ENCODE data around the gene TOPBP1. TPM values are rescaled to one million over a fixed set of nuclear protein-coding genes. Genes with fewer than 3 reads are reported as not detected.

TOPBP1 gene
- total and polyA plus RNA-seq, 8 donors = 5.5 to 78.1 (median 43.0) TPM

- intact Hi-C loops (cut with DNase I; ENCODE audit: low total_unique reads) = no loop called here
- no peak for DNase-seq
- no peaks in the 10 kb centered on the region for H3K27me3 ChIP-seq
- H3K9me3 ChIP-seq = no peaks in the 10 kb centered on the region
- no peak for TF ChIP-seq EP300 (IDR thresholded peaks at IDR 0.05)
- TF ChIP-seq CTCF (IDR thresholded peaks at IDR 0.05) = no peak
- TF ChIP-seq POLR2A (IDR thresholded peaks at IDR 0.05) = no peak
- no peak for TF ChIP-seq POLR2AphosphoS5 (IDR thresholded peaks at IDR 0.05)
- H3K36me3 ChIP-seq = peaks cover 0 to 26% (median 16%) of the 10 kb centered on the region in 4 donors
- no peak overlapping the region for H3K27ac ChIP-seq
- H3K4me3 ChIP-seq = no peak overlapping the region
- H3K4me1 ChIP-seq = no peaks in the 10 kb centered on the region
- 76 to 89% (median 80%) methylated on average over 3 of the region's 3 CpGs for WGBS, 5 donors
These were observed 63.3 kb downstream of the TOPBP1 start for GRCh38 chr3:133598405-133598804.

GRCh38 chr3:133595341-133595740 lies 66.4 kb downstream of the TOPBP1 start:
- H3K27ac ChIP-seq = no peak overlapping the region
- no peak for DNase-seq
- 54 to 69% (median 67%) methylated on average over 1 of the region's 1 CpG for WGBS, 5 donors
- no peaks in the 10 kb centered on the region for H3K4me1 ChIP-seq
- H3K27me3 ChIP-seq = no peaks in the 10 kb centered on the region
- H3K9me3 ChIP-seq = no peaks in the 10 kb centered on the region
- H3K36me3 ChIP-seq = peaks cover 0 to 11% (median 9%) of the 10 kb centered on the region in 4 donors
- no peak for TF ChIP-seq CTCF (IDR thresholded peaks at IDR 0.05)
- no peak overlapping the region for H3K4me3 ChIP-seq
- intact Hi-C loops (cut with DNase I; ENCODE audit: low total_unique reads) = no loop called here

- Histone ChIP-seq H3K4me3 (no peak overlapping the region), H3K9me3 (no peaks in the 10 kb centered on the region), H3K27me3 (no peaks in the 10 kb centered on the region), H3K27ac (no peak overlapping the region), H3K36me3 (peaks cover 19 to 22% (median 20%) of the 10 kb centered on the region in 4 donors), H3K4me1 (peaks cover 0 to 9% (median 2%) of the 10 kb centered on the region in 4 donors)
- DNase-seq = no peak
- no peak for TF ChIP-seq POLR2A (IDR thresholded peaks at IDR 0.05)
- no peak for TF ChIP-seq CTCF (IDR thresholded peaks at IDR 0.05)
- TF ChIP-seq EP300 (IDR thresholded peaks at IDR 0.05) = no peak
- TF ChIP-seq POLR2AphosphoS5 (IDR thresholded peaks at IDR 0.05) = no peak
- intact Hi-C loops (cut with DNase I; ENCODE audit: low total_unique reads) = no loop called here
- 68 to 80% (median 71%) methylated on average over 2 of the region's 2 CpGs for WGBS, 5 donors
These were observed 68.5 kb downstream of the TOPBP1 start for GRCh38 chr3:133593243-133593642.

GRCh38 chr3:133592843-133593242 lies 68.9 kb downstream of the TOPBP1 start:
- H3K4me1 ChIP-seq = peaks cover 0 to 13% (median 4%) of the 10 kb centered on the region in 4 donors
- peaks cover 20 to 26% (median 22%) of the 10 kb centered on the region in 4 donors for H3K36me3 ChIP-seq
- H3K27me3 ChIP-seq = no peaks in the 10 kb centered on the region
- 84 to 96% (median 90%) methylated on average over 5 of the region's 5 CpGs for WGBS, 5 donors
- no peak for DNase-seq
- no peak overlapping the region for H3K27ac ChIP-seq
- no peak overlapping the region for H3K4me3 ChIP-seq
- H3K9me3 ChIP-seq = no peaks in the 10 kb centered on the region
- TF ChIP-seq CTCF (IDR thresholded peaks at IDR 0.05) (no peak), POLR2AphosphoS5 (IDR thresholded peaks at IDR 0.05) (no peak), POLR2A (IDR thresholded peaks at IDR 0.05) (no peak), EP300 (IDR thresholded peaks at IDR 0.05) (no peak)
- intact Hi-C loops (cut with DNase I; ENCODE audit: low total_unique reads) = no loop called here
